ENCODE results near the gene APBB1. TPM values are rescaled to one million over a fixed set of nuclear protein-coding genes. Genes with fewer than 3 reads are reported as not detected.
A peak's percentile ranks its signal among the peaks of the same experiment; 100 is the strongest.

APBB1 gene
- total RNA-seq, 1 donor from 2014 or later = 33.0 TPM

DNA sequence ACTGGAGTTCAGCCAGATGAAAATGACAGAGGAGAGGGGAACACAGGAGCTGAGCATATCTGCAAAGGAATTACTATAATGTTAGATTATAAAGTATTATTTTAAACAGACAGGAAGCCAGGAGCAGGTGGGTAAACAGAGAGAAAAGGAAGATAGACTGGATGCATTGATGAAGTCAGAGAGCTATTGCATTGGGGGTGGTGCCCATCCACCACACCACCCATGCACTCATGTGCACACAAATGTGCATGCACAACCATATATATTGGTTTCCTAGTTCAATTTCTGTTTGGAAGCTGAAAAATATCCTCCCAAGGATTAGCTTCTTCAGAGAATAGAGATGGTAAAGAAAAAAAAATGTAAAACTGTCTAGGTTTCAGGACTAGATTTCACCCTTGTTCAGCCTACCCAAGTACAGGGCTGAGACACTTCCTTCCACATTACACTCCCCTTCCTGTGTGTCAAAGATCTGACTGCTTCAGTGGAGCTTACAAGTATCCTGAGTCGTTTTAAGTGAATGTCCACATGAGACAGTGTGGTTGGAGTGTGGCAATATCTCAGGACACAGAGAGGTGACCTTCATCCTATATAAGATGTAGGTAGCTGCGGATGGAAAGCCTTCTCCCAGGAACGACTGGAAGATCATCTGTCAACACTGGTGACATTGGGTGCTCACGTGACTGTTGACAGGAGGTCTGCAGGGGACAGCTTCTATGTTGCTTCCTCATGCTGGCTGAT is 40.8 kb downstream of the APBB1 start:
- DNase-seq (ENCODE audit: low spot score) = no peak
- H3K27me3 Mint-ChIP-seq (ENCODE audit: low read depth) = no peaks in the 10 kb centered on the region
- no peaks in the 10 kb centered on the region for H3K9me3 Mint-ChIP-seq
- intact Hi-C loops (cut with micrococcal nuclease) = loop anchor here (2.0 kb wide), 1 partner anchor 103 kb away; the partner anchor contains the start of genes ARFIP2 and TIMM10B
- H3K36me3 Mint-ChIP-seq (ENCODE audit: low read depth) = no peaks in the 10 kb centered on the region
- H3K27ac Mint-ChIP-seq = peak overlapping the region; percentile 60
- H3K4me1 Mint-ChIP-seq (ENCODE audit: low read depth) = peaks cover 26% of the 10 kb centered on the region
- no peak overlapping the region for H3K4me3 Mint-ChIP-seq (ENCODE audit: low read depth)

DNA sequence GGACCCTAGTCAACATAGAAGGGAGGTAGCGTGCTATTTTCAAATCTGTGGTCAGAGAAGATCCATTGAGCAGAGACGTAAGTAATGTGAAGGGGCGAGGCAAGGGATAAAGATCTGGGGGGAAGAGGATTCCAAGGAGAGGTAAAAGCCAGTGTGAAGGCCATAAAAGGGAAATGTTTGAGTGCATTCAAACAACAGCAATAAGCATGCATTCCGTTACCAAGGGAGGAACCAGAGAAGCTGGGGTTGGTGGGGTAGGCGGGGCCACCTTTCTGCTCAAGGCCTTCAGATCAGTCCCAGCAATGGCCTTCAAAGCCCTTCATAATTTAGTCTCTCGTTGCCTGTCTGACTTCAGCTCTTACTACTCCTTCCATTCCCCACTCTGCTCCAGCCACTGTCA is 47.1 kb downstream of the APBB1 start:
- no peak overlapping the region for H3K27ac Mint-ChIP-seq
- intact Hi-C loops (cut with micrococcal nuclease) = no loop called here
- peaks cover 4% of the 10 kb centered on the region for H3K4me1 Mint-ChIP-seq (ENCODE audit: low read depth)
- H3K27me3 Mint-ChIP-seq (ENCODE audit: low read depth) = no peaks in the 10 kb centered on the region
- H3K36me3 Mint-ChIP-seq (ENCODE audit: low read depth) = no peaks in the 10 kb centered on the region
- DNase-seq (ENCODE audit: low spot score) = no peak
- H3K4me3 Mint-ChIP-seq (ENCODE audit: low read depth) = no peak overlapping the region
- H3K9me3 Mint-ChIP-seq = no peaks in the 10 kb centered on the region

DNA sequence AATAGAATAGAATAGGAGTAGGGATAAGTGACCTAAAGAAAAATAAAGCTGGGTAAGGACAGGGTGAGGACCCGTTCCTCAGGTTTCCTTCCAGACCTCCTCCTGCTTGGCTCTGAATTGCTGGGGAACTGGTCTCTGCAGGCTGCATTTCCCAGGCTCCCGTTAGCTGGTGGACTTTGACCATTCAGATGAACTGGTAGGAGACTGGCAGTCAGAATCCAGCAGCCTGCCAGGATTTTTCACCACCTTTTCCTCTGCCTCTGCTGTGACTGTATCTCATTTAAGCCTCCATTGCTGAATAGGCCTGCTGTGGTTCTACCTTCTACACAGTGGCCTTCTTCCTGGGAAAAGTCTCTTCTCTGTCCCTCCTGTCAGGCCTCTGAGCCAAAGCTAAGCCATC is 53.2 kb downstream of the APBB1 start:
- Mint-ChIP-seq H3K4me1 (ENCODE audit: low read depth) (no peaks in the 10 kb centered on the region), H3K27ac (no peak overlapping the region), H3K36me3 (ENCODE audit: low read depth) (no peaks in the 10 kb centered on the region), H3K4me3 (ENCODE audit: low read depth) (no peak overlapping the region), H3K27me3 (ENCODE audit: low read depth) (no peaks in the 10 kb centered on the region), H3K9me3 (no peaks in the 10 kb centered on the region)
- DNase-seq (ENCODE audit: low spot score) = no peak
- intact Hi-C loops (cut with micrococcal nuclease) = no loop called here

DNA sequence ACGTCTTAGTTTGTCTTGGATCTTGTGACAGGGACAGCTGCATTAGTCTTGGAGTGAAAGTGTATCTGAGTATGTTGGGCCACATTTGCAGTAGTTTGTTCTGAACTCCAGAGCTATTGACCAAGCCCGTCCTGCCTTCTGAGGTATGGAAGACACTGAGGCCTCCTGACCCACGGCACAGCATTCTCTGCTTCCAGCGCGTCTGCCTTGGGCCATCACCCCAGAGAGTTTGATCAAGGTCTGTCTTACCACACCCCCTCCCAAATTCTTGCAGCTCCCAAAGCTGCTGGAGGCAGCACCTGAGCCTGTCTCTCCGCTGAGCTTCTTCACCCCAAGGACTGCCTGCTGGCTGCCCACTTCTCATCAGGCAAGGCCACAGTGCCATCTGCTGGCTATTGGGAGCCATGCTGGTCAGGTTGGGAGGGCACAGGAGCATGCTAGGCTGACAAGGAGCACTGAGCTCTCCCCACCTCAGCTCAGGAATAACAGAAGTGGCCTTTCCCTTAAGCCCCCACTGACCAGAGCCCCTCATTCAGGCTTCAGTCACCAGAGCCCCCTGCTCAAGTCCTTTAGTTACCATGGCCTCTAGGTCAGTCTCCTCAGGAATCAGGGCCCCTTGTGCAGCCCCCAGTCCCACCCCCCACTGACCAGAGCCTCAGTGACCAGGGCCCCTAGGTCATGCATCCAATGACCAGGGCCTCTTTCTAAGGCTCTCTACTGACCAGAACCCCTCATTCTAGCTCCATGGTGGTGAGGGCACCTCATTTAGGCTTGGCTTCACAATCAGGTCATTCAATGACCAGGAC is 55.8 kb downstream of the APBB1 start:
- Mint-ChIP-seq H3K36me3 (ENCODE audit: low read depth) (no peaks in the 10 kb centered on the region), H3K27ac (no peak overlapping the region), H3K9me3 (no peaks in the 10 kb centered on the region), H3K27me3 (ENCODE audit: low read depth) (no peaks in the 10 kb centered on the region), H3K4me3 (ENCODE audit: low read depth) (no peak overlapping the region), H3K4me1 (ENCODE audit: low read depth) (peaks cover 3% of the 10 kb centered on the region)
- intact Hi-C loops (cut with micrococcal nuclease) = loop anchor here (2.0 kb wide), 1 partner anchor 64 kb away; no protein-coding TSS in a partner anchor
- peak; percentile 59 for DNase-seq (ENCODE audit: low spot score)

DNA sequence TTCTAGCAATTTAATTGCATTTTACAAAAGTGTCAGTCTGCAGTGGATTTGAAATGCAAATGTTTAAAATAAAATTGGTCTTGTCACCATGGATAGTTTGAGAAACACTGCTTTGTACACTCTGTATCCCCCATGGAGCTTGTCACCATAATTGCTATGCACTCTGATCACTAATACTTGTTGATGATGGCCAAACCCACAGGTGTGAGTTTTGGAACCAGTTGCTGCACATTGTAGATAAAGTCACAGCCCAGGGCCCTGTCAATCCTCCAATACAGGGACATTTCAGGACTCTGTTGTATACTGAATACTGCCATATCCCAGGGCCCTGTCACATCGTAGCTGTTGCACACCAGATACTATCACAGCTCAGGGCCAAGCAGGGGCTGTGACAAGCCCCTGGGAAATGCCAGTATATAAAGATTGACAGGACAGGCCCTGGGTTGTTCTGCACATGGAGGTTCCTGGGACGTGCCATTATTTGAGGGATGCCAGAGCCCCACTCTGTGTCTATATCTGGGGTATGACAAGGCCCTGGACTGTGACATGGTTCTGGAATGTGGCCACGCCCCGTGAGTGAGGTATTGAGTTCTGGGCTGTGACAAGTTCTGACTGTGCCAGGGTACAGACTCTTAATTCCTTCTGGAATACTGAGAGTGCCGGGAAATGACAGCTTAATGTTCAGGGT is 56.6 kb downstream of the APBB1 start:
- H3K27me3 Mint-ChIP-seq (ENCODE audit: low read depth) = no peaks in the 10 kb centered on the region
- H3K4me1 Mint-ChIP-seq (ENCODE audit: low read depth) = peaks cover 8% of the 10 kb centered on the region
- intact Hi-C loops (cut with micrococcal nuclease) = loop anchor here (2.0 kb wide), 1 partner anchor 64 kb away; no protein-coding TSS in a partner anchor
- no peak overlapping the region for H3K4me3 Mint-ChIP-seq (ENCODE audit: low read depth)
- no peak overlapping the region for H3K27ac Mint-ChIP-seq
- DNase-seq (ENCODE audit: low spot score) = no peak
- H3K9me3 Mint-ChIP-seq = no peaks in the 10 kb centered on the region
- H3K36me3 Mint-ChIP-seq (ENCODE audit: low read depth) = no peaks in the 10 kb centered on the region

DNA sequence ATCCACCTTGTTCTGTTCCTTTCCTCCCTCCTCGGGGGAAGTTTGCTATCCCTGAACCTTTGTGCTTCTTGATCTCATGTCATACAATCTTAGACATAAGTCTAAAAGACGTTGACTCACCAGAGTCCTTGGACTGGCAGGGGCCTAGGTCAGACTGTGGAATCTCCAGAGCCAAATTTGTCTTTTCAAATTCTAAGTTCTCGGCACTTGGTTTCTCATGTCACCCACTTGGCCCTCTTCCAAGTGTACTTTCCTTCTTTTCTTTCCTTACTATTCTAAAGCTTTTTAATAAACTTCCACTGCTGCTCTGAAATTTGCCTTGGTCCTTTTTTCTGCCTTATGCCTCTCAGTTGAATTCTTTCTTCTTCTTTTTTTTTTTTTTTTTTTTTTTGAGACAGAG is 58.7 kb downstream of the APBB1 start:
- no peak for DNase-seq (ENCODE audit: low spot score)
- Mint-ChIP-seq H3K4me1 (ENCODE audit: low read depth) (peaks cover 18% of the 10 kb centered on the region), H3K9me3 (no peaks in the 10 kb centered on the region), H3K27me3 (ENCODE audit: low read depth) (no peaks in the 10 kb centered on the region), H3K27ac (no peak overlapping the region), H3K4me3 (ENCODE audit: low read depth) (no peak overlapping the region), H3K36me3 (ENCODE audit: low read depth) (no peaks in the 10 kb centered on the region)
- intact Hi-C loops (cut with micrococcal nuclease) = no loop called here

DNA sequence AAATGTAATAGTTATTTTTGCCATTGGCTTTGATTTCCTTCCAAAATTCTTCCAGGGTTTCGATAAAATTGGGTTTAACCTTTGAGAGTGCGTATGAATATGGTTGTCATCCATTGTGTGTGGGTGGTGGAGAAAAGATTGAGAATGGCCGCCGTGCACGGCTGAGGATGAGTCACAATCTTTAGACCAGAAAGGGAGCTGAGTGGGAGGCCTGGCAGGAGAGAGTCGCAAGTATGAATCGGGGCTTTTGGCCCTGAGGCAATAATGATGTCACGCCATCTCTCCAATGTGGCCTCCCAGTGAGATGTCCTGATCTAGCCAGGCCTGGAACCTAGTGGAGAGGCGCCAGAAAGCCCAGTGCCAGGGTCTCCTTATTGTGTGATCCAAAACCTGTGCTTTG is 61.7 kb downstream of the APBB1 start:
- DNase-seq (ENCODE audit: low spot score) = no peak
- no peaks in the 10 kb centered on the region for H3K27me3 Mint-ChIP-seq (ENCODE audit: low read depth)
- intact Hi-C loops (cut with micrococcal nuclease) = loop anchor here (1.0 kb wide), 1 partner anchor 36 kb away; no protein-coding TSS in a partner anchor
- H3K4me1 Mint-ChIP-seq (ENCODE audit: low read depth) = peaks cover 31% of the 10 kb centered on the region
- H3K9me3 Mint-ChIP-seq = no peaks in the 10 kb centered on the region
- peak overlapping the region; percentile 79 for H3K27ac Mint-ChIP-seq
- no peak overlapping the region for H3K4me3 Mint-ChIP-seq (ENCODE audit: low read depth)
- no peaks in the 10 kb centered on the region for H3K36me3 Mint-ChIP-seq (ENCODE audit: low read depth)

DNA sequence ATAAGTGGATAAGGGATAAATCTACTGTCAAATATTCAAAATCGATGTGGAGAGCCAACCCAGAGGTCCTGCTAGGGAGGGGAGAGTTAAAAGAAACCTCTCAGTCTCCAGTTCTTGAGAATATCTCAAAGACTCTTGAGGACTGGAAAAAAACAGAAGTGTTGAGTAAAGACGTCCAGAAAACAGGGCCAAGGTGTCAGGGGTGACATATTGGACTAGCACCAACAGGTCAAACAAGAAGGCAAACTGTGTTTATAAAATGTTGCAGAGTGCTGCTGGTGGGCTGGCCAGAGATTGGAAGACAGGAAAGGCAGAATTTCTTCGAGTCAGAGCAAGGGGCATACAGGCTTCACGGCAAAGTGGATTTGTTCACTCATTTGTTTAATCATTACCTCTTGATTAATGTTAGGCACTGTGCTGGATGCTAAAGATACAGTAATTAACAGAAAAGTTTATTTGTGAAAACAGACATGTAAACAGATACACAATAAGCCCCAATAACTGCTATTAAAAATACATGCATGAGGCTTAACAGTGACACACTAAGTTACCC is 62.3 kb downstream of the APBB1 start:
- peak overlapping the region; percentile 76 for H3K27ac Mint-ChIP-seq
- H3K36me3 Mint-ChIP-seq (ENCODE audit: low read depth) = no peaks in the 10 kb centered on the region

DNA sequence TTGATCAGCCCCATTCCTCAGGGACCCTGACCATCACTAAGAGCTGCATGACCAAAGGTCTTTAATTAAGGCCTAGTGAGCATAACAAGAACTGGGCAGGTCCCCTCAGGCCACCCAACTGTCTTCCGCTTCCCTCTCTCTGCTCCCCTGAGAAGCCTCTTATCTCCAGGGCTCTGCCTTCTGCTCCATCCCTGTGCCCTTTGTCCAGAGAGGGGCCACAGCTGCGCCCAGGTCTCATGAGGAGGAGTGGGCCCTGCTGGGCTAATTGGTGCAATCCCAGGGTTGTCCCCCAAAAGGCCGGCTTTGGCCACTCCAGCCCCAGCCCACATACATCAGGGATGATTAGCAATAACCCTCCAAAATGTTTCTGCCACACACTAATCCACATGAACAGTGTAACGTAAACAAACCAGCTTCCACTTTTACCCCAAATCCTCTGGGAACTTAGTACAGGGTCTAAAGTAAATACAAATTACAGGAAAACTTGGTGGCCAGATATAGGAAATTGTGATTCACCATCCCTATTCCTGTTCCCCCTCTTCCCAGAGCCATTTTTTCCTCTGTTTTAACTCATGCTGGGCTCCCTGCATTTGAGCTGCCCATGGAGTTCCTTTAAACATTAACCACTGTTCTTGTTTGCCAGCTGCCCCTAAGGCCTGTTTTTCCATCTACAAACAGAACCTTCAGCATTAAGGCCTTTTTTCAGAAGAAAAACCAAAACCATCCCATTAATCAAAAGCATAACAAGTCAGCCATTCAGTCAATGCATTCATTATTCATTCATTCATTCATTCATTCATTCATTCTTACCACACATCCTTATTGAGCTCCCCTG is 64.0 kb downstream of the APBB1 start:
- no peak for DNase-seq (ENCODE audit: low spot score)
- Mint-ChIP-seq H3K36me3 (ENCODE audit: low read depth) (no peaks in the 10 kb centered on the region), H3K4me1 (ENCODE audit: low read depth) (peaks cover 45% of the 10 kb centered on the region), H3K27ac (no peak overlapping the region), H3K9me3 (no peaks in the 10 kb centered on the region), H3K27me3 (ENCODE audit: low read depth) (no peaks in the 10 kb centered on the region), H3K4me3 (ENCODE audit: low read depth) (no peak overlapping the region)
- intact Hi-C loops (cut with micrococcal nuclease) = loop anchor here (5.0 kb wide), 2 partner anchors 118 to 548 kb away; partner anchors contain the start of genes CNGA4 and OR52N2

More for the DNA sequence above, 62.3 kb downstream of the APBB1 start:
- H3K27me3 Mint-ChIP-seq (ENCODE audit: low read depth) = no peaks in the 10 kb centered on the region
- no peak overlapping the region for H3K4me3 Mint-ChIP-seq (ENCODE audit: low read depth)
- intact Hi-C loops (cut with micrococcal nuclease) = loop anchor here (1.0 kb wide), 1 partner anchor 35 kb away; no protein-coding TSS in a partner anchor
- peaks cover 37% of the 10 kb centered on the region for H3K4me1 Mint-ChIP-seq (ENCODE audit: low read depth)
- no peaks in the 10 kb centered on the region for H3K9me3 Mint-ChIP-seq
- DNase-seq (ENCODE audit: low spot score) = no peak

DNA sequence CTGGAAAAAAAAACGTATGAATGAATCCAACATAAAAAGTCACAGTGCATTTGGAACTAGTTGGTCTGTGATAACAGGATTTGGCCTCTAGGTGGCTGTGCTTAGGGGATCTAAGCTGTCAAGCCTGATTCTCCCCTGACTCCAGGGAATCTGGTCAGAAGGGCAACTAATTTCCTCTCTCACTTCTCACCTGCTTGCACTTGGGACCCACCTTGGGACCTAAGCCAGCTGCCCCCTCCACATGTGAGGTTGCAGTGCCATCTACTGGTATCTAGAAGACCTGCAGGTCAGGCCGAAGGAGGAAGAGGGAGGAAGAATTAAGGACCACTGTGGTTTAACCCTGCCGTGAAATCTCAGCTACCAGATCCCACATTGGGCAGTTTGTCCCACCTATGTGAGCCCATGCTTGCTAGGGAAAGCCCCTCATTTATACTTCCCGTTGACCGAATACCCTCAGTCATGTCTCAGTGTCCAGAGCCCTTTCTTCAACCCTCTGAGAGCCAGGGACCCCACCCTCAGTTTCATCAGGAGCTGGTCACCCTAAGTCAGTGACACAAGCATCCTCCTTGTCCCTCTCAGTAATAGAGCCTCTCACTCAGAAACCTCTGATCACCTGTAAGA is 65.4 kb downstream of the APBB1 start:
- H3K9me3 Mint-ChIP-seq = no peaks in the 10 kb centered on the region
- DNase-seq (ENCODE audit: low spot score) = peak; percentile 44
- no peaks in the 10 kb centered on the region for H3K36me3 Mint-ChIP-seq (ENCODE audit: low read depth)
- H3K27me3 Mint-ChIP-seq (ENCODE audit: low read depth) = no peaks in the 10 kb centered on the region
- intact Hi-C loops (cut with micrococcal nuclease) = loop anchor here (1.0 to 5.0 kb wide), 6 partner anchors 37 to 546 kb away; partner anchors contain the start of genes CNGA4 and OR52N2
- H3K27ac Mint-ChIP-seq = peak overlapping the region; percentile 34
- H3K4me1 Mint-ChIP-seq (ENCODE audit: low read depth) = peaks cover 45% of the 10 kb centered on the region
- H3K4me3 Mint-ChIP-seq (ENCODE audit: low read depth) = no peak overlapping the region

DNA sequence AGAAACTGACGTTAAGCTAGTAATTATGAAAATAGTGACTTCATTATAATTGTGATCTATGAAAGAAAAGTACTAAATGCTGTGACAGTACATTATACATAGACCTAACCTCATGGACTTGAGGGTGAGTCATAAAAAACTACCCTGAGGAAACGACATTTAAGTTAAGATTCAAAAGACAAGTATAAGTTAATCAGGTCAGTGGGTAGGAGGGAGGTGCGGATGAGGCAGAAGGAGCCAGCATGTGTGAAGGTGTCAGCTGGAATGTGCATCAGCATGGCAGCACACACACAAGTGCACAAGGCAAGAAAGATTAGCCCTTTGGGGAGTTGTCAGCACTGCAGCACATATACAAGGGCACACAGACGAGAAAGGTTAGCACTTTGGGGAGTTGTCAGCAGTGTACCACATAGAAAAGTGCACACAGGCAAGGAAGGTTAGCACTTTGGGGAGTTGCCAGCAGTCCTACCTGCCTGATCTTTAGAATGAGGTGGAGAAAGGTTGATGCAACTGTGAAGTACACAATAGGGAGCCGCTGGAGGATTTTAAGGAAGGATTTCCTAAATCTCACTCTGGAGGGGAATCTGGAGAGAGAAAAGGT is 67.0 kb downstream of the APBB1 start:
- H3K9me3 Mint-ChIP-seq = no peaks in the 10 kb centered on the region
- no peak overlapping the region for H3K4me3 Mint-ChIP-seq (ENCODE audit: low read depth)
- H3K36me3 Mint-ChIP-seq (ENCODE audit: low read depth) = no peaks in the 10 kb centered on the region
- H3K4me1 Mint-ChIP-seq (ENCODE audit: low read depth) = peaks cover 33% of the 10 kb centered on the region
- H3K27ac Mint-ChIP-seq = peak overlapping the region; percentile 78
- H3K27me3 Mint-ChIP-seq (ENCODE audit: low read depth) = peaks cover 2% of the 10 kb centered on the region
- no peak for DNase-seq (ENCODE audit: low spot score)
- intact Hi-C loops (cut with micrococcal nuclease) = loop anchor here (1.0 to 5.0 kb wide), 5 partner anchors 32 to 545 kb away; partner anchors contain the start of genes CAVIN3, CNGA4 and OR52N2

Measured in activated T-helper 2 cell treated with anti-CD3 and anti-CD28 coated beads, Interferon-gamma antibody, Interleukin-2, Interleukin-4, amounts not matched to agents 10 μg/mL and 5 μg/mL and 100 μg/mL, durations not matched to agents 14 hours and 24 hours and 36 hours (primary cell).